Adipocyte (in vitro differentiated cells): ENCODE data around the gene FCHSD2.
"Not testable (repeated sequence)": the region's sequence is repeated elsewhere in the genome, so short reads cannot be mapped to it uniquely, and the experiment has no call there.

ENCODE experiments used
- DNase-seq: peaks from one replicate; pipeline ENCODE4 v3.0.0-alpha.2; 2015; ENCODE audit warnings: low read depth
- H3K27me3 ChIP-seq: replicated peaks from 2 replicates; pipeline ENCODE4 v1.7.0; 2013; ENCODE audit warnings: mild to moderate bottlenecking, low read length, moderate library complexity; ENCODE audit not compliant: control insufficient read depth, insufficient read depth
- H3K36me3 ChIP-seq: 2 replicates; pipeline ENCODE4 v1.7.0; 2013; ENCODE audit warnings: low read length, mild to moderate bottlenecking, moderate library complexity; ENCODE audit not compliant: control insufficient read depth, insufficient read depth, severe bottlenecking
- H3K4me1 ChIP-seq: 2 replicates; pipeline ENCODE4 v1.7.0; 2013; ENCODE audit warnings: mild to moderate bottlenecking, low read length, moderate library complexity; ENCODE audit not compliant: control insufficient read depth, insufficient read depth
- H3K4me3 ChIP-seq: 2 replicates; pipeline ENCODE4 v1.7.0; 2013; ENCODE audit warnings: mild to moderate bottlenecking, low read length, moderate library complexity
- H3K9ac ChIP-seq: 2 replicates; pipeline ENCODE4 v1.7.0; 2013; ENCODE audit warnings: mild to moderate bottlenecking, low read length, moderate library complexity
- H3K9me3 ChIP-seq: 2 replicates; pipeline ENCODE4 v1.7.0; 2013; ENCODE audit warnings: mild to moderate bottlenecking, low read length, moderate library complexity; ENCODE audit not compliant: control insufficient read depth

Gene FCHSD2

DNA sequence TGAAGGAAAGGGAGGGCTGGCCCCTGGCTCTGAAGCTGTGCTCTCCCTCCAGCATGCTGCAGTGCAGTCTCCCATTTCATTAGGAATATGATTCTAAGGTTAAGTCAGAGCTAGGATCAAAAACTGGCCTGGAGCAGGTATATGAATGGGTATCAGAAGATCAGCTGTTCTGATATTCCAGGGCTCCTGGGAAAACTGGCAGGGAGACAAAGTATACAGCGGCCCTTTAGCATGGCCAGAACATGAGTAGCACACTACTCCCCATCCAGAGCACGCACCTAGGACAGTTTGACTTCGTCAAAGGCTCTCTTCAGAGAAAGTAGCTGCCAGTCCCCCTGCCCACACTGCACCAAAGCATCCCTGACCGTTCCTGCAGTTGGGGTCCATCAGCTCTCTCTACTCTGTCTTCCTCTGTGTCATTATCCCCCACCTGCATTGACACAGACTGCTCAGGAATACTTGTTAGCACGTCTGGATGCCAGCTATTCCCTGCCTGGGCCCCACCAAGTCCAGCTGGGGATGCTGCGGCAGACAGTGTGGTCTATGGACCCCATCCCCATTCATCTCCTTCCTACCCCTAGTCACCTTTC, 4.0 kb upstream of the FCHSD2 start:
- H3K36me3 ChIP-seq: no peaks in the 10 kb centered on the region
- H3K4me1 ChIP-seq: peaks cover 5% of the 10 kb centered on the region
- no peaks in the 10 kb centered on the region for H3K9me3 ChIP-seq
- H3K4me3 ChIP-seq: no peak overlapping the region
- no peak for DNase-seq
- no peak overlapping the region for H3K9ac ChIP-seq
- no peaks in the 10 kb centered on the region for H3K27me3 ChIP-seq

GRCh38 chr11:73143126-73143838, 1.2 kb upstream of the FCHSD2 start:
- Histone ChIP-seq H3K4me1 (peaks cover 21% of the 10 kb centered on the region), H3K9ac (peak overlapping the region; percentile 88)
- DNase-seq: peak; percentile 45

DNA sequence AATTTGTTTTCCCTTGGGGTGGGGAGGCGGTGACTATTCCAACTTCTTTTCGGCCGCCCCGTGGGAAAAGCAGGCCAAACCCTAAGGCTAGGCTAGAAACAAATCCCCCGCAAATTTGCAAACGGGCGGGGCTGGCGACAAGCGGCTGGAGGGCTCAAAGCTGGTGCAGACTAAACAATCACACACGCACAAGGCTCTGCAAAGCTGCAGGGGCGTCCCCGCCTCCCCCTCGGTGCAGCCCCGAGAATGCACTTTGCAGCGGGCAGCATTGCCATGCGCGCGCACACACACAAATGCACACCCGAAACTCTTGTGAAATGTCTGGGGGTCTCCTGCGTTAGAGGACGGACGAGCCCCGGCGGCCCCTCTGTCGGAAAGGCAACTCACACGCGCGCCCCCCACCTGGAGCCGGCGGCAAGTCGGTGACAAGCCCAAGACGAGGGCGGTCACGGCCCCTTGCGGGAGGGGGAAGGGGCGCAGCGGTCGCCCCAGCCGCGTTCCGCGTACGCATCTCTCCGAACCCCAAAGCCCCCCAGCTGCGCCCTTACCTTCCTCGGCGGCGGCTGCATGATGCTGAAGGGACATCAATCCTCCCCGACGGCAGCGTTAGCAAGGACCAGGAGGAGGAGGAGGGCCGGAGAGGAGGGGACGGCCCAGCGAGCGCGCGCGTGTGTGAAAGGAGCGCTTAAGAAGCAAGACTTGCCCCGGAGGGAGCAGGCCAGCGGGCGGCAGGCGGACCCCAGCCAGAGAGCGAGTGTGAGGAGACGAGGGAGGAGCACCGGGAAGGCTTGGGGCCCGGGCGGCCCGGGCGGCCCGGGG, 600 bp downstream of the FCHSD2 start:
- Histone ChIP-seq H3K27me3 (no peaks in the 10 kb centered on the region), H3K9me3 (no peaks in the 10 kb centered on the region), H3K4me3 (peak overlapping the region; percentile 93), H3K36me3 (peaks cover 11% of the 10 kb centered on the region), H3K9ac (peak overlapping the region; percentile 88), H3K4me1 (peaks cover 21% of the 10 kb centered on the region)
- DNase-seq: peak; percentile 81

More at GRCh38 chr11:73143126-73143838, 1.2 kb upstream of the FCHSD2 start:
- Histone ChIP-seq H3K9me3 (no peaks in the 10 kb centered on the region), H3K27me3 (no peaks in the 10 kb centered on the region), H3K4me3 (peak overlapping the region; percentile 93), H3K36me3 (peaks cover 6% of the 10 kb centered on the region)

DNA sequence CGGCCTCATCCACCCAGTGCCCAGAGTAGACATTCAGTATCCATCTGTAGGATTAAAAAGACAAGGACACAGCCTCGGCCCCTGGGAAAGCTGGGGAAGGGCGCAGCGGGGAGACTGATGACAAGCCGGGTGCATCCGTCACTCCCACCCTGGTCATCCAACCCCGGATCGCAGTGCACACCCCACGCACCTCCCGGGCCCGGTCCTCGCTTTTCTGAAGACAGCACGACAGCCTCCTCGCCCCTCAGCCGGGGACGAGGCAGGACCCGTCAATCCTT, 1.1 kb downstream of the FCHSD2 start:
- H3K27me3 ChIP-seq: no peaks in the 10 kb centered on the region
- peak; percentile 62 for DNase-seq

DNA sequence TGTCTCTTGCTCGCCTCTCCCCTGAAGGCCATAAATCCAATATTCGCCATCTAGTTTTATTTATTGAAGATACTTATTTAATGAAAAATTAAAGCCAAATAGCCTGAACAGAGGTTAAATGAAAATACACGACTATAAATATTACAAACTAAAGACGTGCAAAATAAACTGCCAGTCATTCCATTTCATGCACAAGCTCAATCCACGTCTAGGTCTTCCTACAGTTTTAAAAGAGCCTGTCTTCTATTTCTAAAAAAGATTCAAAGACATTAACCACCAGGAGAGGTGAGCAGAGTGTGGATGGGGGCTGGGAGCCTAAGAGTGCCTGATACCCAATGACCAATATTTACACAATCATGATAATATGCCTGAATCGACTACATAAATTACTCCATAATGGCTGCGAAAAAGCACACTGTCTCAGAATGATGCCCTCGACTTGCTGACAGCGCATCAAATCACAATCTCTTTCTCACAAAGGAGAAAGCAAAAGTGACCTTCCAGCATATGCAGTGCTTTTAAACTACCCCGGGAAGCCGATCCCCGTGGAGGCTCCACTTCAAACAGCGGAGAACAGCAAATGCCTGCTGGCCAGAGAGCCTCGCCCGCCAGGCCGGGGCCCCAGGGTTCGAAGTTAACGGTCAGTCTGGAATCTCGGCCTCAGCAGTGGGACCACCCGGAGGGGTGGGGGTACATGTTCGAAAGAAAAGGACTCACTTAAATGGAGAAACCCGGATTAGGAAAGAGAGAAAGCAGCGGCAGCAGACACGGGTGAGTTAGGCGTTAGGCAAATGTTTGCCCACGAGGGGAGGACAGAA, 1.7 kb downstream of the FCHSD2 start:
- Histone ChIP-seq H3K9me3 (no peaks in the 10 kb centered on the region), H3K36me3 (peaks cover 11% of the 10 kb centered on the region)
- DNase-seq: peak; percentile 67

More for the DNA sequence above, 1.1 kb downstream of the FCHSD2 start:
- Histone ChIP-seq H3K4me1 (peaks cover 21% of the 10 kb centered on the region), H3K36me3 (peaks cover 11% of the 10 kb centered on the region), H3K9me3 (no peaks in the 10 kb centered on the region), H3K9ac (peak overlapping the region; percentile 88), H3K4me3 (peak overlapping the region; percentile 93)

DNA sequence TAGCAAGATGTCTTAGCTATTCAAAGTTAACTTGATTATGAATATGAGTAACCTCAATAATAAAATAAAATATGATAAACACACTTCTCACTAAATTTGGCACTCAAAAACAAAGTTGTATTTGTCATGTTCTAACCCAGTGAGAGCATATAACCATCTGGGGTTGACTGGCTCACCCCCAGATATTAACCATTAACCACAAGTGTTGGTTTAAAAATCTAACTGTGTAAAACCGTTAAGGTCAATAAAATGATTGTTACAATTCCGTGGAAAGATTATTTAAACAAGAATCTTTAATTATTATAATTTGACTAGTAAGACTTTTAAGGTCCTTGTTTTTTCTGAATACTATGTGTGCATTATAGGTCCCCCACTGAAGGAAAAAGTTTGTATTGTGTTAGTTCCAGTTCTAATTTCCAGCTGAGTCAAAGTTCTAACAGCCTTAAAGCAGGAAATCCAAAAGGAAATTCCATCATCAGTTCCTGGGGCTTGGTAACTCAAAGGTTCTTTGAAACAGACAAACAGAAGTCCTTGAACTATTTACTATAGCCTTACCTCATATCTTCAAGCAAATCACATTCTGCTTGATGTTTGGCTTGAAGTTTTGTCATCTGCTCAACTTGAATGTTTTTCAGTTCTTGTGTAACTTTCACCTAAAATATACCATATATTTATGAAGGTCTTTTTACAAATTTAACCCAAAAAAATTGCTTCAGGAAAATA, 2.5 kb downstream of the FCHSD2 start:
- no peaks in the 10 kb centered on the region for H3K27me3 ChIP-seq
- no peaks in the 10 kb centered on the region for H3K9me3 ChIP-seq
- peak overlapping the region; percentile 93 for H3K4me3 ChIP-seq
- H3K36me3 ChIP-seq: peaks cover 14% of the 10 kb centered on the region
- peak; percentile 48 for DNase-seq
- peak overlapping the region; percentile 88 for H3K9ac ChIP-seq
- peaks cover 21% of the 10 kb centered on the region for H3K4me1 ChIP-seq

More for the DNA sequence above, 1.7 kb downstream of the FCHSD2 start:
- peak overlapping the region; percentile 93 for H3K4me3 ChIP-seq
- no peaks in the 10 kb centered on the region for H3K27me3 ChIP-seq
- H3K9ac ChIP-seq: peak overlapping the region; percentile 88
- peaks cover 21% of the 10 kb centered on the region for H3K4me1 ChIP-seq

DNA sequence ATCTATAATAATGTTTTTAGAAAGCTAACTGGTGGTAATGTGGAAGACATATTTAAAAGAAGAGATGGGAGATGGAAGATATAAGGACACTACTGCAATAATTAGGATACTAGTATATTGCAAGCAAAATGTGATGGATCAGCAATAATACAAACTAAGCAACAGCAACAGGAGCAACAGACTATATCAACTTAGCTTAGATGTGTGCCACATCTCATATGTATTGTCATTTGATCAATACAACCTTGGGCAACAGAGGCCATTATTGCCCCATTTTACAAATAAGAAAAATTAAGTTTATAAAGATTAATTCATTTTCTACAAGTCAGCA, 4.2 kb downstream of the FCHSD2 start:
- H3K9me3 ChIP-seq: no peaks in the 10 kb centered on the region
- H3K9ac ChIP-seq: no peak overlapping the region
- DNase-seq: no peak
- peaks cover 14% of the 10 kb centered on the region for H3K36me3 ChIP-seq
- H3K4me1 ChIP-seq: peaks cover 18% of the 10 kb centered on the region
- no peaks in the 10 kb centered on the region for H3K27me3 ChIP-seq
- no peak overlapping the region for H3K4me3 ChIP-seq

GRCh38 chr11:73137262-73137943, 4.7 kb downstream of the FCHSD2 start:
- Histone ChIP-seq H3K36me3 (peaks cover 14% of the 10 kb centered on the region), H3K4me1 (peaks cover 16% of the 10 kb centered on the region), H3K9ac (no peak overlapping the region), H3K27me3 (no peaks in the 10 kb centered on the region), H3K4me3 (no peak overlapping the region), H3K9me3 (no peaks in the 10 kb centered on the region)
- DNase-seq: no peak

GRCh38 chr11:73136722-73137121, 5.4 kb downstream of the FCHSD2 start:
- H3K4me3 ChIP-seq: not testable (repeated sequence)

More at GRCh38 chr11:73136722-73137121, 5.4 kb downstream of the FCHSD2 start:
- H3K27me3 ChIP-seq, DNase-seq, H3K9me3 ChIP-seq, H3K9ac ChIP-seq: not testable (repeated sequence)
- H3K4me1 ChIP-seq: peaks cover 16% of the 10 kb centered on the region
- H3K36me3 ChIP-seq: peaks cover 14% of the 10 kb centered on the region
